Measurements from ENCODE around the gene MXRA7. TPM values are rescaled to one million over a fixed set of nuclear protein-coding genes. Genes with fewer than 3 reads are reported as not detected.
"Not testable (repeated sequence)": the region's sequence is repeated elsewhere in the genome, so short reads cannot be mapped to it uniquely, and the experiment has no call there.

Gene MXRA7
- total RNA-seq, 1 donor from 2014 or later: 80.6 TPM

GRCh38 chr17:76701471-76701967 lies 9.2 kb downstream of the MXRA7 start:
- Histone ChIP-seq H3K36me3 (ENCODE audit: control insufficient read depth, insufficient read depth, low read length) (no peaks in the 10 kb centered on the region), H3K27me3 (ENCODE audit: control insufficient read depth, insufficient read depth, low read length) (no peaks in the 10 kb centered on the region), H3K4me3 (ENCODE audit: low read depth, low read length) (no peak overlapping the region)
- DNase-seq (ENCODE audit: low read depth): no peak
- TF ChIP-seq, protein P1, sequence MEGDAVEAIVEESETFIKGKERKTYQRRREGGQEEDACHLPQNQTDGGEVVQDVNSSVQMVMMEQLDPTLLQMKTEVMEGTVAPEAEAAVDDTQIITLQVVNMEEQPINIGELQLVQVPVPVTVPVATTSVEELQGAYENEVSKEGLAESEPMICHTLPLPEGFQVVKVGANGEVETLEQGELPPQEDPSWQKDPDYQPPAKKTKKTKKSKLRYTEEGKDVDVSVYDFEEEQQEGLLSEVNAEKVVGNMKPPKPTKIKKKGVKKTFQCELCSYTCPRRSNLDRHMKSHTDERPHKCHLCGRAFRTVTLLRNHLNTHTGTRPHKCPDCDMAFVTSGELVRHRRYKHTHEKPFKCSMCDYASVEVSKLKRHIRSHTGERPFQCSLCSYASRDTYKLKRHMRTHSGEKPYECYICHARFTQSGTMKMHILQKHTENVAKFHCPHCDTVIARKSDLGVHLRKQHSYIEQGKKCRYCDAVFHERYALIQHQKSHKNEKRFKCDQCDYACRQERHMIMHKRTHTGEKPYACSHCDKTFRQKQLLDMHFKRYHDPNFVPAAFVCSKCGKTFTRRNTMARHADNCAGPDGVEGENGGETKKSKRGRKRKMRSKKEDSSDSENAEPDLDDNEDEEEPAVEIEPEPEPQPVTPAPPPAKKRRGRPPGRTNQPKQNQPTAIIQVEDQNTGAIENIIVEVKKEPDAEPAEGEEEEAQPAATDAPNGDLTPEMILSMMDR (IDR thresholded peaks at IDR 0.05; ENCODE audit: insufficient read depth, low read length, severe bottlenecking): no peak
- no peak for FAIRE-seq

DNA sequence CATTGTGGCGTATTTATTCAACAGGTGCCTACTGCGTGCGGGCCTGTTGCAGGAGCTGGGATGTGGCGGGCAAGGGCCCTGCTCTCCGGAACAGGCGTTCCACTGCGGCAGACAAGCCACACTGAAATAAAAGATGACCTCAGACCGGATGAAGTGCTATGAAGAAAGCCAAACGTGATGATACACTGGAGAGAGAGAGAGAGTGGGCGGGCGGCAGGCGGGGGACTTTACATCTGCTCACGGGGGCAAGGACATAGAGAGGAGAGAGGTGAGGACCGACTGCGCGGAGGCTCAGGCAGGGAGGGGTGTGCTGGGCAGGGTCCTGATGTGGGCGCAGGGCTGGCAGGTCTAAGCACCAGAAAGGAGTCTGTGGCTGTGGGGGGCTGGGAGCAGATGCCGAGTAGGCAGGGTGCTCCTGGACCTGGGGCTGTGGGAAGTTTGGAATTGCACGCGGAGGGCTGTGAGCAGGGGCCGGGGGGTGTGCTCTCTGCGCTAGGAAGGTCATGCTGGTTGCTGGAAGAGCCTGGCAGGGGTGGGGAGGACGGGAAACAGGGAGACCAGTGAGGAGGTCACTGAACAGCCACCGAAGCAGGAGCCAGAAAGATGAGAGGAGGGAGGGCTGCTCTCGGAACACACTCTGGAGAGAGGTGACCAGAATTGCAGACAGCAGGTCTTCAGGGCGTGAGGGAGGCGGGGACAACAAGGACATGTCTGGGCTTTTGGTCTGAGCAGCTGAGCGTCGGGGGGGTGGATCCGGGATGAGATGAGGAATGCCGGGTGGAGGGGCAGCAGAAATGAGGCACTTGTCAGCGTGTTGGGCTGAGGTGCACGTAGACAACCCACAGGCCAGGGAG lies 9.9 kb downstream of the MXRA7 start:
- Histone ChIP-seq H3K36me3 (ENCODE audit: control insufficient read depth, insufficient read depth, low read length) (no peaks in the 10 kb centered on the region), H3K27me3 (ENCODE audit: control insufficient read depth, insufficient read depth, low read length) (no peaks in the 10 kb centered on the region), H3K4me3 (ENCODE audit: low read depth, low read length) (no peak overlapping the region)
- DNase-seq (ENCODE audit: low read depth) (peak; percentile 82), FAIRE-seq (peak; percentile 52)
- TF ChIP-seq, protein P1 (IDR thresholded peaks at IDR 0.05; ENCODE audit: insufficient read depth, low read length, severe bottlenecking): no peak

- peak; percentile 36 for FAIRE-seq
Measured at GRCh38 chr17:76700270-76700616, 10.5 kb downstream of the MXRA7 start.

DNA sequence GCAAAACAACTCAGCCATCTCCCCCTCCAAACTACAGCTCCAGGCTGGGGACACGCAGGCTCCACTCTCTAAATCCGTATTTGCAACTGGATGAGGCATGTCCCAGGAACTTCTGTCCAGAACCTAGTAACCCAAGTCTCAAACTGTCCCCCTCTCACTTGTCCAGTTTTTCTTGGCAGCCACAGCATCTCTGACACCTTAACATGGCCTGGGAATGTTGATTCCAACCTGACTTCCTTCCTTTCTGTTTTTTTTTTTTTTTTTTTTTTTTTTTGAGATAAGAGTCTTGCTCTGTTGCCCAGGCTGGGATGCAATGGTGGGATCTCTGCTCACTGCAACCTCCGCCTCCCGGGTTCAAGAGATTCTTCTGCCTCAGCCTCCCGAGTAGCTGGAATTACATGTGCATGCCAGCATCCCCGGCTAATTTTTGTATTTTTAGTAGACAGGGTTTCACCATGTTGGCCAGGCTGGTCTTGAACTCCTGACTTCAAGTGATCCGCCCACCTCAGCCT lies 12.2 kb downstream of the MXRA7 start:
- not testable (repeated sequence) for H3K36me3 ChIP-seq (ENCODE audit: control insufficient read depth, insufficient read depth, low read length); DNase-seq (ENCODE audit: low read depth); FAIRE-seq; H3K4me3 ChIP-seq (ENCODE audit: low read depth, low read length); H3K27me3 ChIP-seq (ENCODE audit: control insufficient read depth, insufficient read depth, low read length)

More at GRCh38 chr17:76700270-76700616, 10.5 kb downstream of the MXRA7 start:
- no peaks in the 10 kb centered on the region for H3K36me3 ChIP-seq (ENCODE audit: control insufficient read depth, insufficient read depth, low read length)
- TF ChIP-seq, protein P1 (IDR thresholded peaks at IDR 0.05; ENCODE audit: insufficient read depth, low read length, severe bottlenecking): no peak
- H3K27me3 ChIP-seq (ENCODE audit: control insufficient read depth, insufficient read depth, low read length): no peaks in the 10 kb centered on the region
- DNase-seq (ENCODE audit: low read depth): peak; percentile 72
- H3K4me3 ChIP-seq (ENCODE audit: low read depth, low read length): no peak overlapping the region

DNA sequence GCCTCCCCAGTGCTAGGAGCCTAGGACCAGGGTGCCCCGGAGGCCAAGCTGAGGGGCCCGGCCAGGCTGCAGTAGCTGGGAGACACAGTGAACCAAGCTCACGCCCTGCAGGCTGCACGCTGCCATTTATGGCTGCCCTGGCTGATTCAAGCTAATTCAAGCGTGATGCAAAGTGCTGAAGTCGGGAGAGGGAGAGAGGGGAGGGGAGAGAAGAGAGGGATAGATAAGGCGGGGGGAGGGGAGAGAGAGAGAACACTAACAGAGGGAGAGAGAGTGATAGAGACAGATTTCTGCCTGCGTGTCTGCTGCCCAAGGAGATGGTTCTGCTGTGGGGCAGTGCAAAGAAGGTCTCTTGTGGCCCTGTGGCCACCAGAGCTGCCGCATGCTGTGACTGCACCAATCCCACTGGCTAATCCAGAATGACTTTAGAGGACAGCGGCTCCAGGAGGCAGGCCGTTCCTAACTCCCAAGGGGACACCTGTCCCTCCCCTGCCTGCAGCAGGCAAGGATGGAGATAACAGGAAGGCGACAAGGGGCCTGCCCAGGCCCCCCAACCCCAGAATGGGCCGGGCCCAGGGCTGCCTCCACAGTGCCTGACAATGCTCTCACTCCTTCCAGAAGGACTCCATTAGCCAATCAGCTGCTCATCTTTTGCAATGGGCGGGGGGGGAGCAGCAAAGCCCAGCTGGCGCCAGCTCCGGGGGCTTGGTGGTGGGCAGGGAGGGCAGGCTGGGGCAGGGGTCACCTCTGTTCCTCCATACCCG lies 12.9 kb downstream of the MXRA7 start:
- DNase-seq (ENCODE audit: low read depth): no peak
- Histone ChIP-seq H3K36me3 (ENCODE audit: control insufficient read depth, insufficient read depth, low read length) (no peaks in the 10 kb centered on the region), H3K4me3 (ENCODE audit: low read depth, low read length) (no peak overlapping the region), H3K27me3 (ENCODE audit: control insufficient read depth, insufficient read depth, low read length) (no peaks in the 10 kb centered on the region)
- FAIRE-seq: no peak
- TF ChIP-seq, protein P1 (IDR thresholded peaks at IDR 0.05; ENCODE audit: insufficient read depth, low read length, severe bottlenecking): no peak

All from bronchial epithelial cell (primary cell).